PC-3 (cell line): Measurements from ENCODE around the gene MAD1L1. TPM values are rescaled to one million over a fixed set of nuclear protein-coding genes. Genes with fewer than 3 reads are reported as not detected.
"Not testable (repeated sequence)": the region's sequence is repeated elsewhere in the genome, so short reads cannot be mapped to it uniquely, and the experiment has no call there.

Experiments
- ATAC-seq: fragments of 200-7000 bp; cut with Tn5 transposase; 2 replicates; pipeline ENCODE4 v1.9.1; 2020; ENCODE audit warnings: mild to moderate bottlenecking, moderate library complexity
- BruUV-seq: library from RNA; stranded (reverse); fragments of 400-500 nt; replicated peaks from 2 replicates; lab custom pipeline; 2021; lab: Mats Ljungman, UMichigan
- CTCF ChIA-PET: fragments of 300-600 bp; sonication (Branson Sonifier 250); formaldehyde crosslinking; loops from one replicate; lab custom pipeline; 2022; ENCODE audit warnings: antibody characterized with exemption; lab: Charles Lee
- POLR2A ChIA-PET: fragments of 300-600 bp; sonication (Branson Sonifier 250); formaldehyde crosslinking; loops from one replicate; lab custom pipeline; 2022; ENCODE audit warnings: antibody characterized with exemption; ENCODE audit not compliant: unreplicated experiment; lab: Charles Lee
- DNase-seq: peaks from one replicate; pipeline ENCODE4 v3.0.0-alpha.2; 2015
- H2AFZ ChIP-seq: fragments of 300-600 bp; sonication (generic); 2 replicates; pipeline ENCODE4 v1.6.0; 2016; ENCODE audit warnings: antibody characterized with exemption, low read length
- H3F3A ChIP-seq: fragments of 300-600 bp; sonication (generic); one replicate; pipeline ENCODE4 v1.6.0; 2017; ENCODE audit warnings: antibody characterized with exemption, low read length, control low read depth, mild to moderate bottlenecking; ENCODE audit not compliant: unreplicated experiment
- H3K27ac ChIP-seq: fragments of 300-600 bp; sonication (generic); 2 replicates; pipeline ENCODE4 v1.5.1; 2016; ENCODE audit warnings: mild to moderate bottlenecking, low read length
- H3K27me3 ChIP-seq: fragments of 300-600 bp; sonication (generic); 2 replicates; pipeline ENCODE4 v1.6.1; 2016; ENCODE audit warnings: low read length, mixed read lengths
- H3K36me3 ChIP-seq: fragments of 300-600 bp; sonication (generic); 2 replicates; pipeline ENCODE4 v1.6.1; 2016; ENCODE audit warnings: low read depth, mixed run types, low read length, mixed read lengths
- H3K4me1 ChIP-seq: fragments of 300-600 bp; sonication (generic); 2 replicates; pipeline ENCODE4 v1.5.1; 2016; ENCODE audit warnings: low read length; ENCODE audit not compliant: insufficient read depth
- H3K4me2 ChIP-seq: fragments of 300-600 bp; sonication (generic); 2 replicates; pipeline ENCODE4 v1.6.0; 2016; ENCODE audit warnings: low read length
- H3K4me3 ChIP-seq: fragments of 300-600 bp; sonication (generic); 2 replicates; pipeline ENCODE4 v1.5.1; 2016; ENCODE audit warnings: mild to moderate bottlenecking, low read length, mixed read lengths
- H3K79me2 ChIP-seq: fragments of 300-600 bp; sonication (generic); 2 replicates; pipeline ENCODE4 v1.6.1; 2017; ENCODE audit warnings: low read length, mixed read lengths
- H3K9ac ChIP-seq: fragments of 300-600 bp; sonication (generic); 2 replicates; pipeline ENCODE4 v1.6.0; 2016; ENCODE audit warnings: mild to moderate bottlenecking, low read length
- H3K9me2 ChIP-seq: fragments of 300-600 bp; sonication (generic); replicated peaks from 2 replicates; pipeline ENCODE4 v1.6.1; 2016; ENCODE audit warnings: mixed run types, low read length, mixed read lengths
- H3K9me3 ChIP-seq: fragments of 300-600 bp; sonication (generic); 2 replicates; pipeline ENCODE4 v1.6.1; 2016; ENCODE audit warnings: low read length, mixed read lengths
- H4K20me1 ChIP-seq: fragments of 300-600 bp; sonication (generic); 2 replicates; pipeline ENCODE4 v1.6.1; 2016; ENCODE audit warnings: low read length, mixed read lengths
- CTCF ChIP-seq: fragments of 300-600 bp; sonication (generic); conservative IDR thresholded peaks from 2 replicates; pipeline ENCODE4 v1.5.1; 2017; ENCODE audit warnings: antibody characterized with exemption, low read depth, mild to moderate bottlenecking, low read length
- EZH2 ChIP-seq: fragments of 300-600 bp; sonication (generic); IDR thresholded peaks from one replicate; pipeline ENCODE4 v1.6.1; 2017; ENCODE audit warnings: antibody characterized with exemption, mild to moderate bottlenecking, low read length; ENCODE audit not compliant: unreplicated experiment
- EZH2phosphoT487 ChIP-seq: fragments of 300-600 bp; sonication (generic); IDR thresholded peaks from 2 replicates; pipeline ENCODE4 v1.6.1; 2018; ENCODE audit warnings: mild to moderate bottlenecking, antibody characterized with exemption, low read length, borderline replicate concordance
- intact Hi-C: fragments of 100-400 bp; cut with micrococcal nuclease; formaldehyde crosslinking; loops from 2 replicates; pipeline ENCODE4 v1.9.0; 2023
- total RNA-seq: library from RNA; depleted of rRNA; stranded (reverse); fragments of >200 nt; gene quantifications from 2 replicates; pipeline ENCODE4 v1.2.3, GENCODE V29; 2014

Gene MAD1L1
- total RNA-seq, 1 experiment from 2014 or later = 88.4 TPM

DNA sequence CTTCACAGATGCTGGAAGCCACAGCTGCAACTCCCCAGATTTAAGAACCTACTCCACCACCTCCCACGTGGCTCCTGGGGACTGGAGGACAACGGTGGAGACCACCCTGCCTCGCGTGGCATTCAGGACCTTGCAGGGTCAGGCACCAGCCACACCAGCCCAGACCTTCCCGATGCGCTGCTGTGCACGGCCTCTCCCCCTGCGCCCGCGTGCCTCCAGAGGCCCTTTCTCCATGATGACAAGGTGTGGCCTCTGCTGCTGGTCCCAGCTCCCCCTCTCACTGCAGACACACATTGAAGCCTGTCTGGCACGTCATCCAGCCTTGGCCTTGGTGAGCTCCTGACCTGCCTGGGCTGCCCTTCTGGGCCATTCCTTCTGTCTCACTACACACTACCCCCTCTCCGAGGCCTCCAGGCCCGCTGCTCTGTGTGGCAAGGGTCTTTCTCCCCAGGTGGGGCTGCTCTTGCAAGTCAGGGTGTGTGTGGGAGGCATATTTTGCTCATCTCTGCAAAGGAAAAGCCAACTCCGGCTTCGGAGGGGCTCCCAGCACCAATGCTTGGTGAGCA is 254.8 kb downstream of the MAD1L1 start:
- H3K27me3 ChIP-seq = no peaks in the 10 kb centered on the region
- H4K20me1 ChIP-seq = no peaks in the 10 kb centered on the region
- H3K9me3 ChIP-seq = no peaks in the 10 kb centered on the region
- DNase-seq (no peak), ATAC-seq (no peak)
- H3F3A ChIP-seq = no peaks in the 10 kb centered on the region
- ChIA-PET POLR2A (no interaction called here), CTCF (no interaction called here)
- TF ChIP-seq CTCF = no peak
- TF ChIP-seq EZH2phosphoT487 = no peak
- no peak for TF ChIP-seq EZH2
- H3K36me3 ChIP-seq = no peaks in the 10 kb centered on the region
- no peak overlapping the region for H3K4me2 ChIP-seq
- intact Hi-C loops = no loop called here
- no TSS peak for BruUV-seq
- no peaks in the 10 kb centered on the region for H3K9me2 ChIP-seq
- no peak overlapping the region for H2AFZ ChIP-seq
- no peak overlapping the region for H3K9ac ChIP-seq
- no peak overlapping the region for H3K27ac ChIP-seq
- H3K4me1 ChIP-seq = no peaks in the 10 kb centered on the region
- no peaks in the 10 kb centered on the region for H3K79me2 ChIP-seq
- H3K4me3 ChIP-seq = no peak overlapping the region

DNA sequence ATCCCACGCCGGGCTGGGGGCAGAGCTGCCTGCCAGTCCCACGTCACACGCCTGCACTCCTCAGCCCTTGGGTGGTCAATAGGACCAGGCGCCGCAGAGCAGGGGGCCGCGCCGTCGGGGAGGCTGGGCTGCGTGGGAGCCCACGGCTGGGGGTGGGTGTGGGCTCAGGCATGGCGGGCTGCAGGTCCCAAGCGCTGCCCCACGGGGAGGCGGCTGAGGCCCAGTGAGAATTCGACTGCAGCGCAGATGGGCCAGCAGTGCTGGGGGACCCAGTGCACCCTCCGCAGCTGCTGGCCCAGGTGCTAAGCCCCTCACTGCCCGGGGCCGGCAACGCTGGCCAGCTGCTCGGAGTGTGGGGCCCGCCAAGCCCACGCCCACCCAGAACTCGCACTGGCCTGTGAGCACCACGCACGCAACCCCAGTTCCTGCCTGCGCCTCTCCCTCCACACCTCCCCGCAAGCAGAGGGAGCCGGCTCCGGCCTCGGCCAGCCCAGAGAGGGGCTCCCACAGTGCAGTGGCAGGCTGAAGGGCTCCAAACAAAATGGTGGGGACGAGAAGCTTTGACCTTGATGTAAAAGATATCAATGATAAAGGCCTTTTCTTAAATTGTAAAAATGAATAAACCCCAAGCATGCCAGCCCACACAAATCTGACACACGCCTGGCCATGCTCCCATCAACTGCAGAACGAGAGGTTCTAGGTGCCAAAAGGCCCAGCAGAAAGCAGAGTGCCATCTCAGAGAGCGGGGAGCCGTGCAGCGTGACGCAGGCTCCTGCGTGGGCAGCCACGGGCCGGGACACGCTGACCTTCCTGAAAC is 255.5 kb downstream of the MAD1L1 start:
- no TSS peak for BruUV-seq
- H3K27me3 ChIP-seq = no peaks in the 10 kb centered on the region
- TF ChIP-seq EZH2 (no peak), CTCF (no peak), EZH2phosphoT487 (no peak)
- no peaks in the 10 kb centered on the region for H3K36me3 ChIP-seq
- intact Hi-C loops = no loop called here
- H3K9ac ChIP-seq = no peak overlapping the region
- no peaks in the 10 kb centered on the region for H3K9me2 ChIP-seq
- no peak overlapping the region for H2AFZ ChIP-seq
- H3K9me3 ChIP-seq = no peaks in the 10 kb centered on the region
- no peak overlapping the region for H3K4me2 ChIP-seq
- no peak overlapping the region for H3K4me3 ChIP-seq
- DNase-seq = no peak
- no peaks in the 10 kb centered on the region for H3K79me2 ChIP-seq
- H3F3A ChIP-seq = no peaks in the 10 kb centered on the region
- no peak overlapping the region for H3K27ac ChIP-seq
- CTCF ChIA-PET = no interaction called here
- H4K20me1 ChIP-seq = no peaks in the 10 kb centered on the region
- no peaks in the 10 kb centered on the region for H3K4me1 ChIP-seq
- POLR2A ChIA-PET = no interaction called here
- no peak for ATAC-seq

GRCh38 chr7:1976521-1976920 is 256.2 kb downstream of the MAD1L1 start:
- POLR2A ChIA-PET, H3K36me3 ChIP-seq: not testable (repeated sequence)

More at GRCh38 chr7:1976521-1976920, 256.2 kb downstream of the MAD1L1 start:
- H3K4me2 ChIP-seq, CTCF ChIA-PET, H3K9me2 ChIP-seq, intact Hi-C loops, DNase-seq, H3K27me3 ChIP-seq, H3K4me3 ChIP-seq, H3K27ac ChIP-seq, H2AFZ ChIP-seq, H3K79me2 ChIP-seq, H3K9ac ChIP-seq, H3K4me1 ChIP-seq, ATAC-seq, BruUV-seq, H3F3A ChIP-seq, H4K20me1 ChIP-seq, H3K9me3 ChIP-seq: not testable (repeated sequence)
